SK-N-SH treated with all-trans-retinoic acid at 6 μM for 48 hours (cell line): ENCODE results near the gene HLCS.

Experiments
- ATAC-seq: fragments of 200-7000 bp; cut with Tn5 transposase; 3 replicates; pipeline ENCODE4 v1.9.1; 2020; ENCODE audit warnings: mild to moderate bottlenecking, moderate library complexity
- ARNTL ChIP-seq: fragments of 450-650 bp; formaldehyde crosslinking; IDR thresholded peaks from 2 replicates; pipeline ENCODE4 v1.5.0; 2020; ENCODE audit warnings: low read depth, mild to moderate bottlenecking, moderate library complexity, borderline replicate concordance
- BACH2 ChIP-seq: fragments of 250-450 bp; sonication (Bioruptor Pico); IDR thresholded peaks from 2 replicates; pipeline ENCODE4 v1.9.0; 2021; ENCODE audit warnings: mild to moderate bottlenecking, borderline replicate concordance
- CSDC2 ChIP-seq: fragments of 250-450 bp; sonication (Bioruptor Pico); IDR thresholded peaks from 2 replicates; pipeline ENCODE4 v1.5.0; 2020; ENCODE audit warnings: mild to moderate bottlenecking, moderate library complexity
- ESRRG ChIP-seq: fragments of 250-450 bp; sonication (Bioruptor Pico); IDR thresholded peaks from 2 replicates; pipeline ENCODE4 v1.6.1; 2021; ENCODE audit warnings: mild to moderate bottlenecking
- GLIS3 ChIP-seq: fragments of 250-450 bp; sonication (Bioruptor Pico); IDR thresholded peaks from 2 replicates; pipeline ENCODE4 v1.5.0; 2020; ENCODE audit warnings: mild to moderate bottlenecking, moderate library complexity
- ISL1 ChIP-seq: fragments of 250-450 bp; sonication (Bioruptor Pico); IDR thresholded peaks from 2 replicates; pipeline ENCODE4 v2.1.2; 2022; ENCODE audit warnings: mild to moderate bottlenecking, moderate library complexity
- OSR1 ChIP-seq: fragments of 250-450 bp; sonication (Bioruptor Pico); IDR thresholded peaks from 2 replicates; pipeline ENCODE4 v1.8.0; 2022; ENCODE audit warnings: moderate library complexity, mild to moderate bottlenecking, inconsistent platforms
- PATZ1 ChIP-seq: fragments of 250-450 bp; sonication (Bioruptor Pico); IDR thresholded peaks from 2 replicates; pipeline ENCODE4 v1.8.0; 2020; ENCODE audit warnings: mild to moderate bottlenecking, moderate library complexity, borderline replicate concordance
- PPARA ChIP-seq: fragments of 250-450 bp; sonication (Bioruptor Pico); IDR thresholded peaks from 2 replicates; pipeline ENCODE4 v1.5.0; 2020; ENCODE audit warnings: mild to moderate bottlenecking, borderline replicate concordance
- RARB ChIP-seq: fragments of 250-450 bp; sonication (Bioruptor Pico); IDR thresholded peaks from 2 replicates; pipeline ENCODE4 v1.8.0; 2021; ENCODE audit warnings: mild to moderate bottlenecking, moderate library complexity
- SNAI2 ChIP-seq: fragments of 250-450 bp; sonication (Bioruptor Pico); IDR thresholded peaks from 2 replicates; pipeline ENCODE4 v1.5.0; 2020; ENCODE audit warnings: mild to moderate bottlenecking, moderate library complexity
- TCF4 ChIP-seq: fragments of 250-450 bp; sonication (Bioruptor Pico); IDR thresholded peaks from 2 replicates; pipeline ENCODE4 v1.8.0; 2021; ENCODE audit warnings: mild to moderate bottlenecking, moderate library complexity, borderline replicate concordance
- TOX ChIP-seq: fragments of 250-450 bp; sonication (Bioruptor Pico); IDR thresholded peaks from 2 replicates; pipeline ENCODE4 v1.8.0; 2021; ENCODE audit warnings: mild to moderate bottlenecking, moderate library complexity, borderline replicate concordance
- ZC3H10 ChIP-seq: fragments of 250-450 bp; sonication (Bioruptor Pico); IDR thresholded peaks from 2 replicates; pipeline ENCODE4 v1.5.1; 2021; ENCODE audit warnings: mild to moderate bottlenecking, moderate library complexity
- ZFP3 ChIP-seq: fragments of 250-450 bp; sonication (Bioruptor Pico); IDR thresholded peaks from 2 replicates; pipeline ENCODE4 v1.5.0; 2020; ENCODE audit warnings: mild to moderate bottlenecking, moderate library complexity
- ZFP30 ChIP-seq: fragments of 450-650 bp; formaldehyde crosslinking; IDR thresholded peaks from 2 replicates; pipeline ENCODE4 v1.5.0; 2022; ENCODE audit warnings: mild to moderate bottlenecking, moderate library complexity
- ZNF70 ChIP-seq: fragments of 450-650 bp; formaldehyde crosslinking; IDR thresholded peaks from 2 replicates; pipeline ENCODE4 v1.5.0; 2020; ENCODE audit warnings: mild to moderate bottlenecking, moderate library complexity
- TF ChIP-seq, protein P1 (sequence below): fragments of 250-450 bp; sonication (Bioruptor Pico); IDR thresholded peaks from 2 replicates; pipeline ENCODE4 v1.8.0; 2021; ENCODE audit warnings: low read depth, mild to moderate bottlenecking, moderate library complexity, borderline replicate concordance
- TF ChIP-seq, protein P2 (sequence below): fragments of 250-450 bp; sonication (Bioruptor Pico); IDR thresholded peaks from 2 replicates; pipeline ENCODE4 v1.5.0; 2020; ENCODE audit warnings: mild to moderate bottlenecking, moderate library complexity

The HLCS gene

DNA sequence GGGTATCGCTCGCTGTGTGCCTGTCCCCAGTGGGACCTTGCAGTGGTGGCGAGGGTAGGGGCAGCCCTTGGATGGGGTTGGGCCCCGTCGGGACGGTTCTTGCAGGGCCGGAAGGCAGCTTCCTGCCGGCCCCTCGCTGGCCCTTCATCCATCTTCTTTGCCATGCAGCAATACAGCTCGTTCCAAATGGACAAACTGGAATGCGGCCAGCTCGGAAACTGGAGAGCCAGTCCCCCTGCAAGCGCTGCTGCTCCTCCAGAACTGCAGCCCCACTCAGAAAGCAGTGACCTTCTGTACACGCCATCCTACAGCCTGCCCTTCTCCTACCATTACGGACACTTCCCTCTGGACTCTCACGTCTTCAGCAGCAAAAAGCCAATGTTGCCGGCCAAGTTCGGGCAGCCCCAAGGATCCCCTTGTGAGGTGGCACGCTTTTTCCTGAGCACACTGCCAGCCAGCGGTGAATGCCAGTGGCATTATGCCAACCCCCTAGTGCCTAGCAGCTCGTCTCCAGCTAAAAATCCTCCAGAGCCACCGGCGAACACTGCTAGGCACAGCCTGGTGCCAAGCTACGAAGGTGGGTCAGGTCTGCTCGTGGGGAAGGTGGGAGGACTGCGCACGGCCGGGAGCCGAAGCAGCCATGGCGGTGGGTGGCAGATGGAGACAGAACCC is 221.8 kb downstream of the HLCS start (continued):
- TF ChIP-seq, protein P1, sequence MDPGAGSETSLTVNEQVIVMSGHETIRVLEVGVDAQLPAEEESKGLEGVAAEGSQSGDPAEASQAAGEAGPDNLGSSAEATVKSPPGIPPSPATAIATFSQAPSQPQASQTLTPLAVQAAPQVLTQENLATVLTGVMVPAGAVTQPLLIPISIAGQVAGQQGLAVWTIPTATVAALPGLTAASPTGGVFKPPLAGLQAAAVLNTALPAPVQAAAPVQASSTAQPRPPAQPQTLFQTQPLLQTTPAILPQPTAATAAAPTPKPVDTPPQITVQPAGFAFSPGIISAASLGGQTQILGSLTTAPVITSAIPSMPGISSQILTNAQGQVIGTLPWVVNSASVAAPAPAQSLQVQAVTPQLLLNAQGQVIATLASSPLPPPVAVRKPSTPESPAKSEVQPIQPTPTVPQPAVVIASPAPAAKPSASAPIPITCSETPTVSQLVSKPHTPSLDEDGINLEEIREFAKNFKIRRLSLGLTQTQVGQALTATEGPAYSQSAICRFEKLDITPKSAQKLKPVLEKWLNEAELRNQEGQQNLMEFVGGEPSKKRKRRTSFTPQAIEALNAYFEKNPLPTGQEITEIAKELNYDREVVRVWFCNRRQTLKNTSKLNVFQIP, result no peak
- TF ChIP-seq PATZ1 (CRISPR knock-in tag) (no peak), OSR1 (CRISPR knock-in tag) (no peak), RARB (CRISPR knock-in tag) (no peak), ZFP30 (CRISPR knock-in tag) (no peak)

DNA sequence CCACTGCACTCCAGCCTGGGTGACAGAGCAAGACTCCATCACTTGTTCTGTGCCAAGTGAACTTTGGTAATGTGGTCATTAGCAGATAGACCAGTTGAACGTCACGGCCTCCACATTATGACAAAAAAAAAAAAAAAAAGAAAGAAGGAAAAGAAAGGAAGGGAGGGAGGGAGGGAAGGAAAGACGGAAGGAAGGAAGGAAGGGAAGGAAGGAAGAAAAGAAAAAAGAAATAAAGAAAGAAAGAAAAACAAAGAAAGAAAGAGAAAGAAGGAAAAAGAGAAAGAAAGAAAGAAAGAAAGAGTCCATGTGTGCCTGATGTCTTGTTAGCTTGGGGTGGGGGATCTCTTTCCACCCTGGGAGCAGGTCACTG is 222.3 kb downstream of the HLCS start:
- TF ChIP-seq PATZ1 (CRISPR knock-in tag), result no peak
- ATAC-seq, result no peak

GRCh38 chr21:36743446-36743845 is 223.0 kb downstream of the HLCS start:
- ATAC-seq, result no peak
- no peak for TF ChIP-seq CSDC2 (CRISPR knock-in tag)
- no peak for TF ChIP-seq ESRRG (CRISPR knock-in tag)
- TF ChIP-seq OSR1 (CRISPR knock-in tag), result no peak

GRCh38 chr21:36743008-36743407 is 223.5 kb downstream of the HLCS start:
- TF ChIP-seq ESRRG (CRISPR knock-in tag) (no peak), GLIS3 (no peak), TCF4 (no peak), PPARA (no peak), RARB (CRISPR knock-in tag) (no peak), CSDC2 (CRISPR knock-in tag) (no peak), BACH2 (no peak), SNAI2 (CRISPR knock-in tag) (no peak), ZFP3 (CRISPR knock-in tag) (no peak), ZC3H10 (no peak), PATZ1 (CRISPR knock-in tag) (no peak), OSR1 (CRISPR knock-in tag) (no peak), ARNTL (CRISPR knock-in tag) (no peak), TOX (CRISPR knock-in tag) (no peak), ISL1 (CRISPR knock-in tag) (no peak), ZNF70 (no peak)
- TF ChIP-seq, protein P2, sequence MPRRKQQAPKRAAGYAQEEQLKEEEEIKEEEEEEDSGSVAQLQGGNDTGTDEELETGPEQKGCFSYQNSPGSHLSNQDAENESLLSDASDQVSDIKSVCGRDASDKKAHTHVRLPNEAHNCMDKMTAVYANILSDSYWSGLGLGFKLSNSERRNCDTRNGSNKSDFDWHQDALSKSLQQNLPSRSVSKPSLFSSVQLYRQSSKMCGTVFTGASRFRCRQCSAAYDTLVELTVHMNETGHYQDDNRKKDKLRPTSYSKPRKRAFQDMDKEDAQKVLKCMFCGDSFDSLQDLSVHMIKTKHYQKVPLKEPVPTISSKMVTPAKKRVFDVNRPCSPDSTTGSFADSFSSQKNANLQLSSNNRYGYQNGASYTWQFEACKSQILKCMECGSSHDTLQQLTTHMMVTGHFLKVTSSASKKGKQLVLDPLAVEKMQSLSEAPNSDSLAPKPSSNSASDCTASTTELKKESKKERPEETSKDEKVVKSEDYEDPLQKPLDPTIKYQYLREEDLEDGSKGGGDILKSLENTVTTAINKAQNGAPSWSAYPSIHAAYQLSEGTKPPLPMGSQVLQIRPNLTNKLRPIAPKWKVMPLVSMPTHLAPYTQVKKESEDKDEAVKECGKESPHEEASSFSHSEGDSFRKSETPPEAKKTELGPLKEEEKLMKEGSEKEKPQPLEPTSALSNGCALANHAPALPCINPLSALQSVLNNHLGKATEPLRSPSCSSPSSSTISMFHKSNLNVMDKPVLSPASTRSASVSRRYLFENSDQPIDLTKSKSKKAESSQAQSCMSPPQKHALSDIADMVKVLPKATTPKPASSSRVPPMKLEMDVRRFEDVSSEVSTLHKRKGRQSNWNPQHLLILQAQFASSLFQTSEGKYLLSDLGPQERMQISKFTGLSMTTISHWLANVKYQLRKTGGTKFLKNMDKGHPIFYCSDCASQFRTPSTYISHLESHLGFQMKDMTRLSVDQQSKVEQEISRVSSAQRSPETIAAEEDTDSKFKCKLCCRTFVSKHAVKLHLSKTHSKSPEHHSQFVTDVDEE, result no peak
- TF ChIP-seq, protein P1, result no peak
- TF ChIP-seq, all 23 proteins: peak for 0
- ATAC-seq, result no peak
